ENCODE data around the gene ITM2A.

GRCh38 chrX:79371640-79372039, 4.5 kb upstream of the ITM2A start:
- TF ChIP-seq CTCF (IDR thresholded peaks at IDR 0.05; ENCODE audit: low read depth, low read length) (no peak), EZH2phosphoT487 (IDR thresholded peaks at IDR 0.05; ENCODE audit: low read depth) (no peak)
